ENCODE results near the gene SEMA3B.

GRCh38 chr3:50219285-50219684, 49.7 kb upstream of the SEMA3B start:
- TF ChIP-seq POLR2A (IDR thresholded peaks at IDR 0.05; ENCODE audit: low read depth, low read length) (no peak), CTCF (conservative IDR thresholded peaks at IDR 0.05; ENCODE audit: low read depth, low read length) (no peak), USF2 (IDR thresholded peaks at IDR 0.05; ENCODE audit: low read depth, low read length) (no peak), MAFK (IDR thresholded peaks at IDR 0.05; ENCODE audit: low read depth, low read length) (no peak)
